ENCODE measurements around the gene TTLL10.

Gene TTLL10

DNA sequence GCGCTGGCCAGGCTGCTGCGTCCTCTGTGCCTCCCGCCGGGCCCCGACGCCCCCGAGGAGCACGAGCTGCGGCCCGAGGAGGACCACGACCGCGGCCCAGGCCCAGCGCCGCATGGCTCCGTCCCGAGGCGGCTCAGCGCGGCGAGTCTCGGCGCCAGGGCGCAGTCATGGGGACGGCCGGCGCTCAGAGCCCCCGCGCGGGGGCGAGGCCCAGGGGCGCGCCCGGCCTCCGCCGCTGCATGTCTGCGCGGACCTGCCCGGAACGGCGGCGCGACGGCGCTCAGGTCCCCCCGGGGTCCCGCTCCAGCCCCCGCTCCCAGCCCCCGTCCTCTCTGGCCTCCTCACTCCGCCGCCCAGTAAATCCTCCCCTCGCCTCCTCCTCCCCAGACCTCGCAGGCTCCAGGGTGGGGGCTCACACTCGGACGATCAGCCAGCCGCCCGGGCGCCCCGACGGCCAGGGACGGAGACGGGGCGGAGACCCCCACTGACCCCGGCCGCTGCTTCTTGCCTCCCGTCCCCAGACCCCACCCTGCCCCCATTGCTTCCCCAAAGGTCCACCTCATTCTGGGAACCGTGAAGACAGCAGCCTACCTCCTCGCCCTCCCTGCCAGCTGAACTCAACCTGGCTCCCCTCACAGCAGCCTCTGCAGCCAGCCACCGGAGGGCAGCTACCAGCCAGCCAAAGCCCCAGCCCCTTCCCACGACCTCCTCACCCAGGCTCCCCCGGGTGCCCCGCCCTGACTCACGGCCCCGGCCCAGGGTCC, 73.1 kb downstream of the TTLL10 start, which contains the start of gene C1QTNF12:
Gene C1QTNF12 (minus strand): TSS at position 146 of the 764 bp plus-strand sequence. CDS start 32 bp downstream, at position 114.
- Histone ChIP-seq H3K4me2 (ENCODE audit: low read depth, low read length, poor library complexity, severe bottlenecking) (no peak within 1 kb of the TSS), H3K27me3 (ENCODE audit: low read length) (no peaks in the 10 kb centered on the region), H3K9ac (ENCODE audit: low read length) (no peak within 1 kb of the TSS), H3K9me3 (ENCODE audit: insufficient read depth, low read length) (no peaks in the 10 kb centered on the region), H3K27ac (ENCODE audit: low read depth, low read length) (no peak within 1 kb of the TSS), H3K9me2 (replicated peaks; ENCODE audit: insufficient read depth, low read length) (no peaks in the 10 kb centered on the region), H3K4me3 (ENCODE audit: insufficient read depth, low read length, poor library complexity, severe bottlenecking) (no peak within 1 kb of the TSS), H3K79me2 (ENCODE audit: insufficient read depth, low read length) (no peaks in the 10 kb centered on the region), H3F3A (ENCODE audit: insufficient read depth) (no peaks in the 10 kb centered on the region), H3K36me3 (ENCODE audit: low read length) (no peaks in the 10 kb centered on the region), H4K20me1 (ENCODE audit: low read depth, low read length) (no peaks in the 10 kb centered on the region), H2AFZ (ENCODE audit: low read depth, low read length, severe bottlenecking) (no peak within 1 kb of the TSS)
- TF ChIP-seq EZH2phosphoT487 (conservative IDR thresholded peaks at IDR 0.05; ENCODE audit: low read length): no peak
- TF ChIP-seq, protein P1, sequence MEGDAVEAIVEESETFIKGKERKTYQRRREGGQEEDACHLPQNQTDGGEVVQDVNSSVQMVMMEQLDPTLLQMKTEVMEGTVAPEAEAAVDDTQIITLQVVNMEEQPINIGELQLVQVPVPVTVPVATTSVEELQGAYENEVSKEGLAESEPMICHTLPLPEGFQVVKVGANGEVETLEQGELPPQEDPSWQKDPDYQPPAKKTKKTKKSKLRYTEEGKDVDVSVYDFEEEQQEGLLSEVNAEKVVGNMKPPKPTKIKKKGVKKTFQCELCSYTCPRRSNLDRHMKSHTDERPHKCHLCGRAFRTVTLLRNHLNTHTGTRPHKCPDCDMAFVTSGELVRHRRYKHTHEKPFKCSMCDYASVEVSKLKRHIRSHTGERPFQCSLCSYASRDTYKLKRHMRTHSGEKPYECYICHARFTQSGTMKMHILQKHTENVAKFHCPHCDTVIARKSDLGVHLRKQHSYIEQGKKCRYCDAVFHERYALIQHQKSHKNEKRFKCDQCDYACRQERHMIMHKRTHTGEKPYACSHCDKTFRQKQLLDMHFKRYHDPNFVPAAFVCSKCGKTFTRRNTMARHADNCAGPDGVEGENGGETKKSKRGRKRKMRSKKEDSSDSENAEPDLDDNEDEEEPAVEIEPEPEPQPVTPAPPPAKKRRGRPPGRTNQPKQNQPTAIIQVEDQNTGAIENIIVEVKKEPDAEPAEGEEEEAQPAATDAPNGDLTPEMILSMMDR (IDR thresholded peaks at IDR 0.05; ENCODE audit: insufficient read depth, low read length, poor library complexity, severe bottlenecking): no peak

DNA sequence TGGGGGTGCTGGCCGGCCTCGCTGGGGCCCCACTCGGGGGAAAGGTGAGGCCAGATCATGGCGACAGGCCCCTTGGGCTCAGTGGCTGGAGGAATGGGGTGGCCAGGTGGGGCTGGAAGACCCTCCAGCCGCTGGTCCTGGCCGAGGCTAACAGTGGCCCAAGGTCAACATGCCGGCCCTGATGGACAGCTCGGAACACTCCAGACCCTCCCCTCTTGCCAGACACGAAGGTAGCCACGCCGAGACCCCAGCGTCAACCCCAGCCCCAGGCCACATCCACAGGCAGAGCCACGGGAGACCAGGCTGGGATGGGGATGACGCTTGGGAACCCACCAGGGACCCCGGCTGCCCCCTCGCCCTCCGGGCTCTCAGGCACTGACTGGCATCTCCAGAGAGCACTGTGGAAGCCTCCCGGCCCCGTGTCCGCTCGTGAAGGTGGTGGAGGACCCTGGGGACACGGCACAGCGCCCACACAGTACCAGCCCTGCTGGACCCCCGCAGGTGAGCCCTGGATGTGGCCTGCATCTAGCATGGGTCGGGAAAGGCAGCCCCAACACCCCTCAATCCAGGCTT, 73.7 kb downstream of the TTLL10 start:
- H3K9me3 ChIP-seq (ENCODE audit: insufficient read depth, low read length): no peaks in the 10 kb centered on the region
- H3K79me2 ChIP-seq (ENCODE audit: insufficient read depth, low read length): no peaks in the 10 kb centered on the region
- no peak for TF ChIP-seq EZH2phosphoT487 (conservative IDR thresholded peaks at IDR 0.05; ENCODE audit: low read length)
- TF ChIP-seq, protein P1 (IDR thresholded peaks at IDR 0.05; ENCODE audit: insufficient read depth, low read length, poor library complexity, severe bottlenecking): no peak
- no peak overlapping the region for H3K4me3 ChIP-seq (ENCODE audit: insufficient read depth, low read length, poor library complexity, severe bottlenecking)
- no peak overlapping the region for H2AFZ ChIP-seq (ENCODE audit: low read depth, low read length, severe bottlenecking)
- H3F3A ChIP-seq (ENCODE audit: insufficient read depth): no peaks in the 10 kb centered on the region
- H3K36me3 ChIP-seq (ENCODE audit: low read length): no peaks in the 10 kb centered on the region
- H3K9me2 ChIP-seq (replicated peaks; ENCODE audit: insufficient read depth, low read length): no peaks in the 10 kb centered on the region
- H3K9ac ChIP-seq (ENCODE audit: low read length): no peak overlapping the region
- H3K27me3 ChIP-seq (ENCODE audit: low read length): no peaks in the 10 kb centered on the region
- no peaks in the 10 kb centered on the region for H4K20me1 ChIP-seq (ENCODE audit: low read depth, low read length)
- H3K27ac ChIP-seq (ENCODE audit: low read depth, low read length): no peak overlapping the region
- no peak overlapping the region for H3K4me2 ChIP-seq (ENCODE audit: low read depth, low read length, poor library complexity, severe bottlenecking)
